Hippocampal formation (tissue), 2 donors: ENCODE results near the gene ANKRD10.

Source experiments
- DNase-seq, 2 donors: peaks; one replicate each; lab custom pipeline; 2025; lab: John Stamatoyannopoulos, UW

ANKRD10 gene

DNA sequence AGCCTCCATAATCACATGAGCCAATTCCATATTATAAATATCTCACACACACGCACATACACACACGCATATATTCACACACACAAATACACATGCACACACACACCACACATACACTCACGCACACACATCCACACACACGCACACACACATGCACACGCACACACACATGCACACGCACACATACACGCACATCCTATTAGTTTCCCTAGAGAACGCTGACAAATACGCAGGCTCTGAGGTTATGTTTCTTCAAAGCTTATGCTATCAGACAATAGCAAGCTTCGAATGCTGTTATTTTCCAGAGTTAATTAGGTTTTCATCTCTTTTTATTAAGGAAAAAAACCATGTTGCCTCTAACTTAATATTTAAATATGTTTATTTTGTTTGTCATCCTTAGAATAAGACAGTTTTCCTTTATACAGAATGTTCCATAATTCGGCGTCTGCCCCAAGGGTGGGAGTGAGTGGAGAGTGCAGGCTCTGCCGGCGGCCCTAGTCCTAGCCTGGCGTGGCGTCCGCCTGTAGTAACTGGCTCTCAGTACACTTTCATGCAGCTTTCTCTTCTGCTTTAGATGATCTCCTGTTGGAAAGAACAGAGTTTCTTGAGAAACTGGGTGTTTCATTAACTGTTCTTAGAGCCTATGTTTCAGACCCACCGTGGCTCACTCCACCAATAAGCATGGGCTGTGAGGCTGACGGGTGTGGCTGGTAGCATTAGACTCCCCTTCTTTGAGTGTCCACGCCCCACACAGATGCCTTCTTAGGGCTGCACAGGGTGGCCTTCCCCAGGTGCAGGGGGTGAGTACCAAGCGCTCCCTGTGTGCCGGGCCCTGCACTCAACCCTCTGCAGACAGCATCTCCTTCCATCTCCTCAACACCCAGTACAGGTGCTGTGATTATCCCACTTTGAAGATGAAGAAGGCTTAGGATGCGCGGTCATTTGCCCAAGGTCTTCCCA is 30.4 kb upstream of the ANKRD10 start:
- DNase-seq = no peak

DNA sequence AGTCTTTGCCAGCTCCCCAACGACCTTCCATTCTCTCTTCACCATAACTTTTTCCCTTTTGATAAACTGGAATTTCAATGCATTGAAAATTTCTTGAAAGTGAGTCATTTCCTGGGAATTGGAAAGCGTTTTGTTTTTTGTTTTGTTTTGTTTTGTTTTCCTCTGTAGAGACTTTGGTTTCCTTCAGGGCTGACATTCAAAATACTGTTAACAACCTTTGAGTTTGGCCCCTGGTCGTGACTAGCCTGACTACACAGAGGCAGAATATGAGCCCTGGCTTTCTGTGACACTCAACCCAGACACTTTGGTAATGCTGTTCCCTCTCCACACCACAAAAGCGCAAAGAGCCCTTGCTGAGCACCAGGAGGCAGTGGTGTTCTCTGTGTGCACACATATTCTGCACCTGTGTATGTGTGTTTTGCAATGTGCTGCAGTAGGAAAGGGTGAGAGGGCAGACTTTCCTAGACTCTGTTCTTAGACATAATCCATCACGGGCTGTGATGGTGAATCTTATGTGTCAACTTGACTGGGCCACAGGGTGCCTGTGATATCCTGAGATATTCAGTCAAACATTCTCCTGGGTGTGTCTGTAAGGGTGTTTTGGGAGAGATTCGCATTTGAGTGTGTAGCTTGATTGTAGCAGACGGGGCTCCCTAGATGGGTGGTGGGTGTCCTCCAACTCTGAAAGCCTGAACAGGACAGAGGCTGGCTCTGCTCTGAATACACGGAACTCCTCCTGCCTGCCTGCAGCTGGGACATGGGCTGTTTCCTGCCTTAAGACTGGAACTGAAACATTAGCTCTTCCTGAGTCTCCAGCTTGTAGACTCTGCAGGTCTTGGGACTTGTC is 29.5 kb upstream of the ANKRD10 start:
- DNase-seq = no peak

DNA sequence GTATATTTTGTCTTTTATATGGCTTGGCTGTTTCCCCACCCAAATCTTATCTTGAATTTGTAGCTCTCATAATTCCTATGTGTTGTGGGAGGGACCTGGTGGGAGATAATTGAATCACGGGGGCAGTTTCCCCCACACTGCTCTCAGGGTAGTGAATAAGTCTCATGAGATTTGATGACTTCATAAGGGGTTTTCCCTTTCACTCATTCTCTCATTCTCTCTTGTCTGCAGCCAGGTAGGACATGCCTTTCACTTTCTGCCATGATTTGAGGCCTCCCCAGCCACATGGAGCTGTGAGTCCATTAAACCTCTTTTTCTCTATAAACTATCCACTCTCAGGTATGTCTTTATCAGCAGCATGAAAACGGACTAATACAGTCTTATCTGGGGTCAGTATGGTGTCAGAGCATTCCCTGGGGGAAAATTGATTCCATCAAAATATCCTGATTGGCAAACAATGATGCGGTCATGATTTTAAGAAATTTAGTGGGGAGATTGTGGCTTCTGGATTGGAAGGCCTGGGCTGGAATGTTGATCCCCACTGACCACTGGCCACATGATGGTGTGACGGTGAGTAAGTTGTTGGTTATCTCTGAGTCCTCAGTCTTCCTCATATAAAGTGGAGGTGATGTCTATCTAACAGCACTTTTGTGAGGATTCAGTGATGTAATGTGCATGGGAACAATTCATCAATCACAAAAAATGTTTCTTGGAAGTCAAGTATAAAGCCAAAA is 27.5 kb upstream of the ANKRD10 start:
- no peak for DNase-seq

DNA sequence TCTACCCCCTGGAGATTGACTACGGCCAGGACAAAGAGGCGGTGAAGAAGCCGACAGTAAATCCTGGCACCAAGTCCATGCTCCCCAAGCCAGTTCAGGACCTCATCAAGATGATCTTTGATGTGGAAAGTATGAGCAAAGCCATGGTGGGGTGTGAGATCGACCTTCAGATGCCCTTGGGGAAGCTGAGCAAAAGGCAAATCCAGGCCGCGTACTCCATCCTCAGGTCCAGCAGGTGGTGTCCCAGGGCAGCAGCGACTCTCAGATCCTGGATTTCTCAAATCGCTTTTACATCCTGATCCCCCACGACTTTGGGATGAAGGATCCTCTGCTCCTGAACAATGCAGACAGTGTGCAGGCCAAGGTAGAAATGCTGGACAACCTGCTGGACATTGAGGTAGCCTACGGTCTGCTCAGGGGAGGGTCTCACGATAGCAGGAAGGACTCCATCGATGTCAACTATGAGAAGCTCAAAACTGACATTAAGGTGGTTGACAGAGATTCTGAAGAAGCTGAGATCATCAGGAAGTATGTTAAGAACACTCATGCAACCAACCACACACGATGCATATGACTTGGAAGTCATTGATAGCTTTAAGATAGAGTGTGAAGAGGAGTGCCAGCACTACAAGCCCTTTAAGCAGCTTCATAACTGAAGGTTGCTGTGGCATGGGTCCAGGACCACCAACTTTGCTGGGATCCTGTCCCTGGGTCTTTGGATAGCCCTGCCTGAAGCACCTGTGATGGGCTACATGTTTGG is 24.0 kb upstream of the ANKRD10 start:
- no peak for DNase-seq

DNA sequence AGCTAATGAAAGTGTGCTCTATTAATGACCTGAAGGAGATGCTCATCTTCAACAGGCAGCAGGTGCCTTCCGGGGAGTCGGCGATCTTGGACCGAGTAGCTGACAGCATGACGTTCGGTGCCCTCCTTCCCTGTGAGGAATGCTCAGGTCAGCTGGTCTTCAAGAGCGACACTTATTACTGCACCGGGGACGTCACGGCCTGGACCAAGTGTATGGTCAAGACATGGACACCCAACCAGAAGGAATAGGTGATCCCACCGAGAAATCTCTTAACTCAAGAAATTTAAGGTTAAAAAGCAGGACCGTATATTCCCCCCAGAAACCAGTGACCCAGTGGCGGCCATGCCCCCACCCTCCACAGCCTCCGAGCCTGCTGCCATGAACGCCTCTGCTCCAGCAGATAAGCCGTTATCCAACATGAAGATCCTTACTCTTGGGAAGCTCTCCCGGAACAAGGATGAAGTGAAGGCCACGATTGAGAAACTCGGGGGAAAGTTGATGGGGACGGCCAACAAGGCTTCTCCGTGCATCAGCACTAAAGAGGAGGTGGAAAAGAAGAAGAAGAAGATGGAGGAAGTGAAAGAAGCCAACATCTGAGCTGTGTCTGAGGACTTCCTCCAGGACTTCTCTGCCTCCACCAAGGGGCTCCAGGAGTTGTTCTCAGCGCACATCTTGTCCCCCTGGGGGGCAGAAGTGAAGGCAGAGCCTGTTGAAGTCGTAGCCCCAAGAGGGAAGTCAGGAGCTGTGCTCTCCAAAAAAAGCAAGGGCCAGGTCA is 22.8 kb upstream of the ANKRD10 start:
- DNase-seq = no peak

DNA sequence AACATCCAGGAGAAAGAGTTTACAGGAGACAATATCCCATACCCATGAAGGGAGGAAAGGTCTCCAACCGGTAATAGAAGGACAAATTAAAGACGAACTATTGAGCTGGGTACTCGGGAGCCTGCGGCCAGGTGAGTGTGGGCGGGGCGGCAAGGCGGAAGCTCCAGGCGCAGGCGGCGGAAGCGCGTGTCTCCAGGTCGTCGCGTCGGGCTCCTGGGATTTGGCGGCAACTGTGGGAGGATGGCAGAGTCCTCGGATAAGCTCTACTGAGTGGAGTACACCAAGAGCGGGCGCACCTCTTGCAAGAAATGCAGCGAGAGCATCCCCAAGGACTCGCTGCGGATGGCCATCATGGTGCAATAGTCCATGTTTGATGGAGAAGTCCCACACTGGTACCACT is 21.6 kb upstream of the ANKRD10 start:
- no peak for DNase-seq

DNA sequence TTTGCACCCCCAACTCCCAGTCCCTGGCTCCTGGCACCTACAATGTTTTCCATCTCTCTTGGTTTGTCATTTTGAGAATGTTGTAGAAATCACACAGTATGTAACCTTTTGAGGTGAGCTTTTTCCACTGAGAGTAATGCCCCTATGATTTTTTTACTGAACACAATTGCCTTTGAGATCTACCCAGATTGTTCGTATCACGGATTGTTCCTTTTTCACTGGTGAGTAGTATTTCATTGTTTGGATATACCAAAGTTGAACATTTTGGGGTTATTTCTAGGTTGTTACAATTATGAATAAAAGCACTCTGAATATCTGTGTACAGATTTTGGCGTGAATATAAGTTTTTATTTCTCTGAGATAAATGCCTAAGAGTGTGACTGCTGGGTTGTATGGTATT is 17.7 kb upstream of the ANKRD10 start:
- DNase-seq = no peak

DNA sequence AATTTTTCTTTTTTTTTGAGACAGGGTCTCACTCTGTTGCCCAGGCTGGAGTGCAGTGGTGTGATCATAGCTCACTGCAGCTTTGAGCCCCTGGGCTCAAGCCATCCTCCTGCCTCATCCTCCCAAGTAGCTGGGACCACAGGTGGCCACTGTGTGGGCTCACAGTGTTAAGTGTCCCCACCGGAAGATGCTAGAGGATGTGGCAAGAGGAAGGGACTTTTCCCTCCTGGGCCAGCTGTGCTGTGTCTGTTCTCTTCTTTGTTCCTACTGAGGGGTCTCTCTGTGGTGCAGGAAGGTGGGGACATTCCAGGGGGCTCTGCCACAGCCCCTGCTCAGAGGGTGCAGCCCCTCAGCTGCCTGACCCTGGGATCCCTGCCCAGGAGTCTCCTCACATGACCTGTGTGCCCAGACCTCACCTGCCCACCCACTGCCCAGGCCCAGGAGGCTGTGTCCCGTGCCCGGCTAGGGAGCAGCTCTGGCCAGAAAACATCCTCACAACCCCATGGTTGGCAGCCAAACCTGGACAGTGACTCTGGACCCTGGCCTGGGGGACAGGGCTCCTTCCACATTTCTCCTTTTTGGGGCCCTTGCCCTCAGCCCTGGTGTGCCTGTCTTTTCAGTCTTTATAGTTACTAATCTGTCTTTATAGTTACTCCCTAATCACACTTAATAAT is 14.4 kb upstream of the ANKRD10 start:
- no peak for DNase-seq

DNA sequence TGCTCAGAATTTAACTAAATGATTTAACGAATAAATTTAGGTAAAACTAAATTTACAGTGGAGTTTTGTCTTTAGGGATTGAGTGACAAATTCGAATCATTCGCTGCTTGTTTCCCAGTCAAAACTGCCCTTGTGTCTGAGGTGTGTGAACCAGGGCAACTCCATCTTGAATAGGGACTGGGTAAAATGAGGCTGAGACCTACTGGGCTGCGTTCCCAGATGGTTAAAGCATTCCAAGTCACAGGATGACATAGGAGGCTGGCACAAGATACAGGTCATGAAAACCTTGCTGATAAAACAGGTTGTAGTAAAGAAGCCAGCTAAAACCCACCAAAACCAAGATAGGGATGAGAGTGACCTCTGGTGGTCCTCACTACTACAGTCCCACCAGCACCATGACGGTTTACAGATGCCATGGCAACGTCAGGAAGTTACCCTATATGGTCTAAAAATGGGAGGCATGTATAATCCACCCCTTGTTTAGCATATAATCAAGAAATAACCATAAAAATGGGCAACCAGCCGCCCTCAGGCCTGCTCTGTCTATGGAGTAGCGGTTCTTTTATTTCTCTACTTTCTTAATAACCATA is 10.2 kb upstream of the ANKRD10 start:
- DNase-seq = no peak

DNA sequence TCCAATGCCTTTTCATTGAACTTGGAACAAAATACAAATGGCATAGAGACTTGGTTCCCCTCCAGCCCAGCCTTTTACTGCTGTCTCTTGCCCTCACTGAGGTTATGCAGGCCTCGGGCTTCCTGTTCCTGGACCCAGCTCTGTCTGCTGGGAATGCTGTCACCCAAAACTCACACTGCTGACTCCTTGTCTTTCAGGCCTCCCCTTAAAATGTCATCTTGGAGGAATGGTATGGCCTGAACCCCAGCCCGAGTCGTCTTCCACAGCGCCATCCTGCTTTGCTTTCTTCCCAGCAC is 9.7 kb upstream of the ANKRD10 start:
- no peak for DNase-seq

DNA sequence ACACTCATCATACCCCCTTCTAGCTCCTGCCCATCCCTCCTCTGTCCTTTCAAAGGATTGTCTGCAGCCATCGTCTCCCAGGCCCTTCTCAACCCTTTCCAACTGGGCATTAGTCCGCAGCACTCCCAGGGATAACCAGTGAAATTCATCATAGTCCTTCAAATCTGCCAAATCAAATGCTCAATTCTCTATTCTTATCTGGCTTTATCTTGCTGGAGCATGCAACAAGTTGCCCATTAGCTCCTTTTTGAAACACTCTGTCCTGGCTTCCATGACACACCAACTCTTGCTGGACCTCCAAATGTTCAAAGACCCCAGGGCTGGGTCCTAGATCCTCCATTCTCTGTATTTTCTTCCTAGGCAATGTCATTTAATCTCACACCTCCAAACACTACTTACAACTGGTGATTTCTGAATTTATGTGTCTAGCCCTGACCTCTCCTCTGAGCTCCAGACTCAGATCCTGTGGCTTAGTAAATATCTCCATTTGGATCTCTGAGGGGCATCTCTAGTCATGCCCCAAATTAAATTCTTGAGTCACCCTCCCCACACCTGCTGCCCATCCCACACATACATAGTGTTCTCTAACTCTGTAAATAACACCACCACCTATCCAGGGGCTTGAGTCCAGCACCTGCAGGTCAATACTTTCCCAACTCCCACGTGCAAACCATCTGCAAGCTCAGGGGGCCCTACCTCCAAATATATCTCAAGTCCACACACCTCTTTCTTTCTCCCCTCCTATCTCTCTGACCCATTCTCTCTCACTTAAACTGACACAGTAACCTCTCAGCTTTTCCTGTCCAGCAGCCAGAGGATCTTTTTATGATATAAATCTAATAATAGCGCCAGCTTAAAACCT is 9.1 kb upstream of the ANKRD10 start:
- no peak for DNase-seq

DNA sequence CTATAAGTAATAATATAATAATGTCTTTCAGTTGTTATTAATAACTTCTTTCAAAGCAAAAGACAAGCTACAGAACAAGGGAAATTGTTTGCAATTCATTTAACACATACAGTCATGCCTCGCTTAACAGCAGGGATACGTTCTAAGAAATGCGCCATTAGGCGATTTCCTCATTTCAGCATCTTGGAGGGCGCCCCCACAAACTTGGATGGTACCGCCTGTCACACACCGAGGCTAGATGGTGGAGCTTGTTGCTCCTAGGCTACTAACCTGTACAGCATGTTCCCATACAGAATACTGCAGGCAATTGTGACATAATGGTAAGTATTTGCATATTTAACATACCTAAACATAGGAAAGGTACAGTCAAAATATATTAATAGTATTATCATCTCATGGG is 8.2 kb upstream of the ANKRD10 start:
- no peak for DNase-seq

DNA sequence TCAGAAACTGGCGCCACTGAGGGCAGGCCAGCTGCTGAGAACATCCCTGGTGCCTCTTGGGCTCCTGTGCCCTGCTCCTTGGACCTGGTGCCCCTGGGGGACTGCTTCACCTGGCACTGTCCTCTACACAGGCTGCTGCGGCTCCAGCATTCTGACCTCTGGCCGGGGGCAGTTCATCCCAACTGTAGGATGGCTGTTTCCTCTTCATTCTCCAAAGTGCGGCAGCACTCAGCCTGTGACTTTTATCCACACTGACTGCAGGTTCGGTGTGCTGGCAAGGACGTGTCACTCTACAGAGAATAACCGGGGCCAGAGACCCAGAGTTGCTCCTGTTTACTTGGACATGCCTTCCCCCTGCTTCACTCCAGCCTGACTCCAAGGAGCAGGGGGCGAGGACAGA is 7.6 kb upstream of the ANKRD10 start:
- DNase-seq = no peak

DNA sequence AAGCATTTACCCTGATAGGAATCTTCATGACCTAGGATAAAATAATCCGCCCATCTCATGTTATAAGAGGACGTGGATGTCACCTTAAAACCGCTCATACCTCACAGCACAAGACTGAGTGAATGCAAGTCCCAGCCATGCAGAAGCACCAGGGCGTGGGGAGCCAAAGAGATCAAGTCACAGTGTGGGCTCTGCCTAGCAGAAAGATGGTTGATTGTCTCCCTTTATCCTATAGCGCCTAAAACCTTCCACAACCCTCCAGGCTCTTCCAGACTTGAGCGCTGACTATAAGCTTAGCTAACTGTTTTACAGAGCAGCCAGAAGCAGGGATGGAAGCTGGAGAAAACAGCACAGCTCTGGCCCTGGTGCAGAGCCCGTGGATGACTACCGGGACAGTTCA is 6.8 kb upstream of the ANKRD10 start:
- DNase-seq = no peak

DNA sequence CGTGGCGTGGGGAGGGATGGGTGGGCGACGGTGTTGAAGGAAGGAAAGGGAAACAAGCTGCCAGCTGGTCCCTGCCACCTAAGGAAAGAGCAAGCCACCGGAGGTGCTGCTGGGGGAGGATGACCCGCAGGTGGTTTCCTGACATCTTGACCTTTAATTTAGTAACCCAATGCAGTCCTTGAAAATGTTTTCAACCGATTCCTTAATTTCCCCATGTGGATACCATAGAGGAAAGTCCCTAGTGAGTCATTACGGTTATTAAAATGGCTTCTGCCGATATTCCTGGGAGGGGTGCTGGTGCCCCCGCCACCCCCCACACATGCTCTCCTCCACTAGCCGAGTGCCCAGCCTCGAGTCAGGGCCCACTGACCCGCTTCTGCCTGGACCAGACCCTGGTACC is 6.3 kb upstream of the ANKRD10 start:
- DNase-seq = no peak

DNA sequence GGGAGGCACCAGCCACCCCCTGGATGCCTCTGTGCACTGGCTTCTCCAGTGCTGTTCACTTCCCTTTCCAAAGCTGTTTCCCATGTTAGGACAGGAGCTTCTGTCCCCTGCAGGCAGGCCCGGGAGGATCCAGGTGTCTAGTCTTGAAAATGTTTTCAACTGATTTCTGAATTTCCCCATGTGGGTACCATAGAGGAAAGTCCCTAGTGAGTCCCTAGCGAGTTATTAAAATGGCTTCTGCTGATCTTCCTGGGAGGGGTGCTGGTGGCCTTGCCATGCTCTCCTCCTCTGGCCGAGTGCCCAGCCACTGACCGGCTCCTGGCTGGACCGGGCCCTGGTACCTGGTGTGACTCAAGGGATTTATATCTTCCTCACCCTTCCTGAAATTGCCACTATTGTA is 5.2 kb upstream of the ANKRD10 start:
- no peak for DNase-seq

DNA sequence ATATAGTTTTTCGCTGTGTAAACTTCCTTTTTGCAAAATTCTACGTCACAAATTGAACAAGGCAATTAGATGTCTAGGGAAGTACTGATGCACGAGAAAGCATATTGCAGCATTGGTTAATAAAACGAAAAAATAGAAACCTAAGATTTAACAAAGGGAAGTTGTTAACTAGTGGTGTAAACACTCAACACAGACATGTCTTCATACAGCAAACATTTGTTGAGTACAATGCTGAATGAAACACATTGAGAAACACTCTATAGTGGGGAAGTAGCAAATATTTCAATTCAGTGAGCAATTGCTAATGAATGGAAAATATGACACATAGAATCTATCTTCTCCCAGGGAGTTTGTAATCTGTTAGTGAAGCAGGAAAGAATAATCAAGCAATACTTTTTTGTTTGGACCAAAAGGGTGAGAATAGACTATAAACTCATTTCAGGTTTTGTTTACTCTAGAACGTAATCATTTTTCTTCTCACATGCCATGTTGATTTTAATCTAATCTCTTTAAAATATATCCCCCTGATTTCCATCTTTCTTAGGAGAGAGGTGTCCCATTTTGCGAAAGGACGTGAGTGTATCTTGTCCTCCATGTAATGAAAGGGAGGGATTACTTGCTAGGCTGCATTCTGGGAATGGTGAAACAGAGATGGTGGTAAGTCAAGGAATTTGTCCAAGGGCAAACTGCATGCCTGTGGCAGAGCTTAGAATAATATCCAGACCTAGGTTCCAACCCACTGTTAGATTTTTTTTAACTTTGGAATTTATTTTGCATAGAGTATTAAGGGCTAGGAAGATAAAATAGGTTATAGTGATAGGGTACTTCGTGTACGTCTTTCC is 1.7 kb upstream of the ANKRD10 start:
- peak in 1 of 2 donors; percentile 49 for DNase-seq

DNA sequence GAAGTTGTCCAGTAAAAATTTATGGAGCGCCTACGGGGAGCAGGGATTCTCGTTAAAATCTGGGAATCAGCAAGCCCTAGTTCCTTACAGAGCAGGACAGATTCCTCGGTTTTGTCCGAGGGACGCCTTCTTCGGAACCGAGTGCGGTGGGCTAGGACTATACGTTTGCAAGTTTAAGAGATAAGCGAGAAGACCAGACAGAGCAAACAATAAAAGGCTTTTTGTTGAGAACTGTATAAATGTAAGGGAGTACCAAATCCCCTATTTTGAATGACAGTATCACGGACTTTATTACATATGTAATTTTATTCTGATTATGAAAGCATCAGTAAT is 971 bp upstream of the ANKRD10 start:
- DNase-seq = peak in 1 of 2 donors; percentile 33
